Panc1 (cell line): ENCODE measurements around the gene FKBP4. TPM values are rescaled to one million over a fixed set of nuclear protein-coding genes. Genes with fewer than 3 reads are reported as not detected.

Experiments
- ATAC-seq: fragments of 200-7000 bp; cut with Tn5 transposase; 2 replicates; pipeline ENCODE4 v1.9.1; 2020; ENCODE audit warnings: mild to moderate bottlenecking, moderate library complexity
- Bru-seq: library from RNA; stranded (reverse); fragments of 400-500 nt; gene quantifications from one replicate; lab custom pipeline; 2021; lab: Mats Ljungman, UMichigan
- BruChase-seq, 2 experiments: library from RNA; stranded (reverse); fragments of 400-500 nt; gene quantifications; one replicate each; lab custom pipeline; 2021; lab: Mats Ljungman, UMichigan
- BruUV-seq: library from RNA; stranded (reverse); fragments of 400-500 nt; replicated peaks from 2 replicates; lab custom pipeline; 2021; lab: Mats Ljungman, UMichigan
- CTCF ChIA-PET: fragments of 300-600 bp; sonication (Branson Sonifier 250); formaldehyde crosslinking; loops from one replicate; lab custom pipeline; 2022; ENCODE audit warnings: antibody characterized with exemption; lab: Charles Lee
- POLR2A ChIA-PET: fragments of 300-600 bp; sonication (Branson Sonifier 250); formaldehyde crosslinking; loops from one replicate; lab custom pipeline; 2022; ENCODE audit warnings: antibody characterized with exemption; lab: Charles Lee
- DNase-seq: peaks from one replicate; pipeline ENCODE4 v3.0.0-alpha.2; 2010; ENCODE audit warnings: low read depth, low spot score
- H3K27ac ChIP-seq: 2 replicates; pipeline ENCODE4 v1.5.1; 2011; ENCODE audit warnings: mild to moderate bottlenecking, low read length, inconsistent platforms
- H3K27me3 ChIP-seq: fragments of 200-500 bp; sonication (Bioruptor generic); 2 replicates; pipeline ENCODE4 v1.6.0; 2014; ENCODE audit warnings: low read length, inconsistent platforms; ENCODE audit not compliant: control insufficient read depth, insufficient read depth
- H3K36me3 ChIP-seq: fragments of 200-500 bp; sonication (Bioruptor generic); 2 replicates; pipeline ENCODE4 v1.5.1; 2014; ENCODE audit warnings: inconsistent platforms, mild to moderate bottlenecking, low read length, moderate library complexity; ENCODE audit not compliant: control insufficient read depth, insufficient read depth
- H3K4me1 ChIP-seq: 2 replicates; pipeline ENCODE4 v1.5.1; 2011; ENCODE audit warnings: inconsistent platforms, mild to moderate bottlenecking, low read length, moderate library complexity; ENCODE audit not compliant: control insufficient read depth, insufficient read depth
- H3K4me3 ChIP-seq, 2 experiments: 2 replicates each; pipeline ENCODE4 v1.5.1; 2011 to 2012; ENCODE audit warnings: low read depth in 2 of 2, low read length in 2 of 2, mild to moderate bottlenecking in 2 of 2, inconsistent platforms in 1 of 2, moderate library complexity in 1 of 2
- H3K9me3 ChIP-seq: fragments of 200-500 bp; sonication (Bioruptor generic); 2 replicates; pipeline ENCODE4 v1.5.1; 2014; ENCODE audit warnings: low read depth, mild to moderate bottlenecking, inconsistent platforms, low read length, moderate library complexity; ENCODE audit not compliant: control insufficient read depth, insufficient read depth
- POLR2AphosphoS5 ChIP-seq: IDR thresholded peaks from 2 replicates; pipeline ENCODE4 v1.6.1; 2012; ENCODE audit warnings: mild to moderate bottlenecking, low read depth, low read length, moderate library complexity
- SIN3A ChIP-seq: IDR thresholded peaks from 2 replicates; pipeline ENCODE4 v1.6.1; 2012; ENCODE audit warnings: low read depth, mild to moderate bottlenecking, low read length, moderate library complexity, borderline replicate concordance; ENCODE audit not compliant: insufficient read depth
- TCF7L2 ChIP-seq: IDR thresholded peaks from 2 replicates; pipeline ENCODE4 v1.6.1; 2011; ENCODE audit warnings: mild to moderate bottlenecking, low read depth, low read length, inconsistent platforms
- in situ Hi-C: cut with HindIII; loops from 2 replicates; pipeline ENCODE4 v1.10.0; 2016; ENCODE audit warnings: low sequenced_read_pairs, low pct_unique_long_range_greater_than_20kb
- intact Hi-C: fragments of 100-400 bp; cut with micrococcal nuclease; formaldehyde crosslinking; loops from one replicate; pipeline ENCODE4 v1.10.0; 2022; ENCODE audit not compliant: unreplicated experiment
- long read RNA-seq: library from polyadenylated mRNA; unstranded; transcript quantifications from one replicate; pipeline ENCODE4 v2.0.0, GENCODE V29; 2021; ENCODE audit not compliant: unreplicated experiment
- polyA plus RNA-seq: library from polyadenylated mRNA; unstranded; fragments of >200 nt; gene quantifications from one replicate; pipeline ENCODE4 v1.2.1, GENCODE V29; 2012; ENCODE audit warnings: missing spikeins; ENCODE audit not compliant: insufficient read length
- total RNA-seq: library from RNA; stranded (reverse); gene quantifications from one replicate; pipeline ENCODE4 v1.2.1, GENCODE V29; 2021; ENCODE audit not compliant: unreplicated experiment
- TF ChIP-seq, protein P1 (sequence below): fragments of 450-650 bp; IDR thresholded peaks from 2 replicates; pipeline ENCODE4 v1.5.1; 2017; ENCODE audit warnings: mild to moderate bottlenecking
- TF ChIP-seq, protein P2 (sequence below), 2 experiments: IDR thresholded peaks; 2 replicates each; pipeline ENCODE4 v1.6.1; 2011 to 2012; ENCODE audit warnings: low read depth in 2 of 2, control low read depth in 1 of 2, low read length in 1 of 2, mild to moderate bottlenecking in 1 of 2, moderate library complexity in 1 of 2; ENCODE audit not compliant: insufficient read depth in 1 of 2

FKBP4 gene, protein sequence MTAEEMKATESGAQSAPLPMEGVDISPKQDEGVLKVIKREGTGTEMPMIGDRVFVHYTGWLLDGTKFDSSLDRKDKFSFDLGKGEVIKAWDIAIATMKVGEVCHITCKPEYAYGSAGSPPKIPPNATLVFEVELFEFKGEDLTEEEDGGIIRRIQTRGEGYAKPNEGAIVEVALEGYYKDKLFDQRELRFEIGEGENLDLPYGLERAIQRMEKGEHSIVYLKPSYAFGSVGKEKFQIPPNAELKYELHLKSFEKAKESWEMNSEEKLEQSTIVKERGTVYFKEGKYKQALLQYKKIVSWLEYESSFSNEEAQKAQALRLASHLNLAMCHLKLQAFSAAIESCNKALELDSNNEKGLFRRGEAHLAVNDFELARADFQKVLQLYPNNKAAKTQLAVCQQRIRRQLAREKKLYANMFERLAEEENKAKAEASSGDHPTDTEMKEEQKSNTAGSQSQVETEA
- total RNA-seq (64.9 TPM), Bru-seq, nascent RNA (percentile 61 among the genes with signal in this experiment), BruChase-seq, experiment 1, labeled RNA remaining after a 2-hour chase (percentile 74 among the genes with signal in this experiment), BruChase-seq, experiment 2, labeled RNA remaining after a 6-hour chase (percentile 88 among the genes with signal in this experiment)
- 82.4 TPM for polyA plus RNA-seq
- long read RNA-seq, transcript FKBP4-201 (10 exons, 3,732 nt), result major isoform, 72 of 120 reads
- long read RNA-seq, partial matches to known transcripts, result 34 of 120 reads
- long read RNA-seq, other reads (novel, unspliced or antisense), result 14 of 120 reads

DNA sequence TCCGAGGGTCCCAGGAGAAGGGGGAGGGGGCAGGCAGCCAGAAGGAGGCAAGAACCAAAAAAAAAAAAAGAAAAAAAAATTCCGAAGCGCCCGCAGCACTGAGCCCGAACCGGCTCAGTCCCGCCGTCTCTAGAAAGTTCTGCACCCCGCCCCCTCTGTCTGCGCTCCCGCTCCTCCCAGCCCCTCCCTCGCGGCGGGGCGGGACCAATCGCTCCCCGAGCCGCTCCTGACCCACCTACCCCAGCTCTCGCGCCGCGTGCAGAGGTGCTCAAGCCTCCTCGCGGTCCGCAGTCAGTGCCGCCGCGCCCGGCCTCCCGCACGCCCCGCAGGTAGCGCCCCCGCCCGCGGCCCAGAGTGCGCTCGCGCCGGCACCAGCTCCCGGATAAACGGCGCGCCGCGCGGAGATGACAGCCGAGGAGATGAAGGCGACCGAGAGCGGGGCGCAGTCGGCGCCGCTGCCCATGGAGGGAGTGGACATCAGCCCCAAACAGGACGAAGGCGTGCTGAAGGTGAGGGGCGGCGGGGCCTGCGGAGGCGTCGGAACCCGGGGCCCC is at the start of gene FKBP4:
FKBP4 (plus strand) TSS at position 235 of the 554 bp plus-strand sequence; CDS start at position 405, 170 bp downstream.
- Histone ChIP-seq H3K36me3 (peaks cover 12% of the 10 kb centered on the region), H3K27me3 (no peaks in the 10 kb centered on the region), H3K27ac (peak within 1 kb of the TSS; percentile 74), H3K4me1 (peaks cover 14% of the 10 kb centered on the region), H3K4me3 (peak within 1 kb of the TSS; percentile 53 to 80), H3K9me3 (no peaks in the 10 kb centered on the region)
- ATAC-seq, result peak; percentile 94
- no TSS peak for BruUV-seq
- DNase-seq, result no peak
- TF ChIP-seq, protein P1, sequence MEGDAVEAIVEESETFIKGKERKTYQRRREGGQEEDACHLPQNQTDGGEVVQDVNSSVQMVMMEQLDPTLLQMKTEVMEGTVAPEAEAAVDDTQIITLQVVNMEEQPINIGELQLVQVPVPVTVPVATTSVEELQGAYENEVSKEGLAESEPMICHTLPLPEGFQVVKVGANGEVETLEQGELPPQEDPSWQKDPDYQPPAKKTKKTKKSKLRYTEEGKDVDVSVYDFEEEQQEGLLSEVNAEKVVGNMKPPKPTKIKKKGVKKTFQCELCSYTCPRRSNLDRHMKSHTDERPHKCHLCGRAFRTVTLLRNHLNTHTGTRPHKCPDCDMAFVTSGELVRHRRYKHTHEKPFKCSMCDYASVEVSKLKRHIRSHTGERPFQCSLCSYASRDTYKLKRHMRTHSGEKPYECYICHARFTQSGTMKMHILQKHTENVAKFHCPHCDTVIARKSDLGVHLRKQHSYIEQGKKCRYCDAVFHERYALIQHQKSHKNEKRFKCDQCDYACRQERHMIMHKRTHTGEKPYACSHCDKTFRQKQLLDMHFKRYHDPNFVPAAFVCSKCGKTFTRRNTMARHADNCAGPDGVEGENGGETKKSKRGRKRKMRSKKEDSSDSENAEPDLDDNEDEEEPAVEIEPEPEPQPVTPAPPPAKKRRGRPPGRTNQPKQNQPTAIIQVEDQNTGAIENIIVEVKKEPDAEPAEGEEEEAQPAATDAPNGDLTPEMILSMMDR, result no peak
- peak; percentile 61; the same call in 1 of the 2 replicates for TF ChIP-seq POLR2AphosphoS5
- ChIA-PET POLR2A (no interaction called here), CTCF (interaction anchor here (2.3 kb wide), 1 partner anchor 11 kb away, joined by 7 read pairs; no protein-coding TSS in a partner anchor)
- intact Hi-C loops, result no loop called here
- in situ Hi-C loops, result no loop called here

DNA sequence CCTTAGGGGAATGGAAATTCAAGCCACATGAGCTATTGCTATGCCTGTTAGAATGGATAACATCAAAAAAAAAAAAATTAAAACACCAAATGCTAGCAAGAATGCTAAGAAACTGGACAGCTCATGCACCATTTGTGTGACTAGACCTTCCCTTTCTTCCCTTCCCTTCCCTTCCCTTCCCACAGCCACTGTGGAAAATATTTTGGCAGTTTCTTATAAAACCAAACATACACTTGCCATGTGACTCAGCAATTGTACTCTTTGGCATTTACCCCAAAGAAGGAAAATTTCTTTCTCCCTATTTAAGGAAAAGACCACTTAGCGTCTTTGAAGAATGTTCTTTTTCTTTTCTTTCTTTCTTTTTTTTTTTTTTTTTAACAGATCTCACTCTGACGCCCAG is 49.1 kb upstream of the FKBP4 start:
- no TSS peak for BruUV-seq
- POLR2A ChIA-PET, result no interaction called here
- Histone ChIP-seq H3K4me3 (no peak overlapping the region), H3K4me1 (no peaks in the 10 kb centered on the region), H3K27me3 (peaks cover 6% of the 10 kb centered on the region), H3K27ac (no peak overlapping the region), H3K36me3 (no peaks in the 10 kb centered on the region), H3K9me3 (no peaks in the 10 kb centered on the region)
- ATAC-seq, result no peak
- CTCF ChIA-PET, result interaction anchor here (0.6 kb wide), 1 partner anchor 39 kb away, joined by 3 read pairs; no protein-coding TSS in a partner anchor
- intact Hi-C loops, result no loop called here
- in situ Hi-C loops, result no loop called here
- no peak for DNase-seq
- TF ChIP-seq, protein P2, sequence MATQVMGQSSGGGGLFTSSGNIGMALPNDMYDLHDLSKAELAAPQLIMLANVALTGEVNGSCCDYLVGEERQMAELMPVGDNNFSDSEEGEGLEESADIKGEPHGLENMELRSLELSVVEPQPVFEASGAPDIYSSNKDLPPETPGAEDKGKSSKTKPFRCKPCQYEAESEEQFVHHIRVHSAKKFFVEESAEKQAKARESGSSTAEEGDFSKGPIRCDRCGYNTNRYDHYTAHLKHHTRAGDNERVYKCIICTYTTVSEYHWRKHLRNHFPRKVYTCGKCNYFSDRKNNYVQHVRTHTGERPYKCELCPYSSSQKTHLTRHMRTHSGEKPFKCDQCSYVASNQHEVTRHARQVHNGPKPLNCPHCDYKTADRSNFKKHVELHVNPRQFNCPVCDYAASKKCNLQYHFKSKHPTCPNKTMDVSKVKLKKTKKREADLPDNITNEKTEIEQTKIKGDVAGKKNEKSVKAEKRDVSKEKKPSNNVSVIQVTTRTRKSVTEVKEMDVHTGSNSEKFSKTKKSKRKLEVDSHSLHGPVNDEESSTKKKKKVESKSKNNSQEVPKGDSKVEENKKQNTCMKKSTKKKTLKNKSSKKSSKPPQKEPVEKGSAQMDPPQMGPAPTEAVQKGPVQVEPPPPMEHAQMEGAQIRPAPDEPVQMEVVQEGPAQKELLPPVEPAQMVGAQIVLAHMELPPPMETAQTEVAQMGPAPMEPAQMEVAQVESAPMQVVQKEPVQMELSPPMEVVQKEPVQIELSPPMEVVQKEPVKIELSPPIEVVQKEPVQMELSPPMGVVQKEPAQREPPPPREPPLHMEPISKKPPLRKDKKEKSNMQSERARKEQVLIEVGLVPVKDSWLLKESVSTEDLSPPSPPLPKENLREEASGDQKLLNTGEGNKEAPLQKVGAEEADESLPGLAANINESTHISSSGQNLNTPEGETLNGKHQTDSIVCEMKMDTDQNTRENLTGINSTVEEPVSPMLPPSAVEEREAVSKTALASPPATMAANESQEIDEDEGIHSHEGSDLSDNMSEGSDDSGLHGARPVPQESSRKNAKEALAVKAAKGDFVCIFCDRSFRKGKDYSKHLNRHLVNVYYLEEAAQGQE (IDR thresholded peaks at IDR 0.05; ENCODE audit: insufficient read depth in 1 of 2, low read depth in 2 of 2, low read length in 1 of 2), result no peak
- TF ChIP-seq, protein P1, result no peak
- no peak for TF ChIP-seq SIN3A
- TF ChIP-seq TCF7L2, result no peak
- TF ChIP-seq POLR2AphosphoS5, result no peak
